HG02884 (cell line): ENCODE measurements around the gene BBS2.

Experiments
- ATAC-seq: cut with Tn5 transposase; IDR thresholded peaks from one replicate; pipeline ENCODE4 v1.9.1; 2021; ENCODE audit warnings: mild to moderate bottlenecking, moderate library complexity; ENCODE audit not compliant: unreplicated experiment

BBS2 gene

DNA sequence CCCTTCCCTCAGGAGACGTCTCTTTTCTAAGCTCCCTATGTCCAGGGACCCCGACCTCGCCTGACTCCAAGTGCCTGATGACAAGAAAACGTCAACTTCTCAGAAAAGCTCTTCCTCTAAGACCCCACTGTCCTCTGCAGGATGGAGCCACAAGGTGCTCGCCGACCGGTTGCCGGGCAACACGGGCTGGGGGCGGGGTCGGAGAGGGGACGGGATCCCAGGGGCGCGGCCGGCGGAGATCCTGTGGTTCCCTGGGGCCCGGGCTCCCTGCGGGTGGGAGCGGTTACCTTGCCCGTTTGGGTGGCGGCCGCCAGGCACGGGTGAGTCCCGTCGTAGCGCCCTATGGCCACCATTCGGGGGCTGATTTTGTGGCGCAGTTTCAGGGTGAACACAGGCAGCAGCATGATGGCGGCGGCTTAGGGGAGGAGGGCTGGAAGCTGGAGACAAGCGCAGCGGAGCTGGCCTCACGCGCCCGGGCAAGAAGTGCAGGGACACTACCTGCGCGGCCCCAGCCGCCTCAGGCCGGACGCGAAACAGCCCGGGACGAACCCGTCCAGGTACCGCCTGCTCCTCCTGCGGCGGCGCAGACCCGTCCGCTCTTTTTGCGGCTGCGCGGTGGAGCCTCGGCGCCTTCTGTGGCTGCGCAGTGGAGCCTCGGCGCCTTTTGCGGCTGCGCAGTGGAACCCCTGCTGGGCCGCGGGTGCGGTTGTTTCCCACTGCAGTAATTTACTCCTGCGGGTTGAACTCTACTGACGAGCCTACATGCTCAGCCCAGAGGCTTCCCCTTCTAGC is at the start of gene BBS2:
BBS2 (minus strand) TSS at position 566 of the 792 bp plus-strand sequence; CDS start at position 404, 162 bp downstream.
- ATAC-seq: peak; percentile 80

DNA sequence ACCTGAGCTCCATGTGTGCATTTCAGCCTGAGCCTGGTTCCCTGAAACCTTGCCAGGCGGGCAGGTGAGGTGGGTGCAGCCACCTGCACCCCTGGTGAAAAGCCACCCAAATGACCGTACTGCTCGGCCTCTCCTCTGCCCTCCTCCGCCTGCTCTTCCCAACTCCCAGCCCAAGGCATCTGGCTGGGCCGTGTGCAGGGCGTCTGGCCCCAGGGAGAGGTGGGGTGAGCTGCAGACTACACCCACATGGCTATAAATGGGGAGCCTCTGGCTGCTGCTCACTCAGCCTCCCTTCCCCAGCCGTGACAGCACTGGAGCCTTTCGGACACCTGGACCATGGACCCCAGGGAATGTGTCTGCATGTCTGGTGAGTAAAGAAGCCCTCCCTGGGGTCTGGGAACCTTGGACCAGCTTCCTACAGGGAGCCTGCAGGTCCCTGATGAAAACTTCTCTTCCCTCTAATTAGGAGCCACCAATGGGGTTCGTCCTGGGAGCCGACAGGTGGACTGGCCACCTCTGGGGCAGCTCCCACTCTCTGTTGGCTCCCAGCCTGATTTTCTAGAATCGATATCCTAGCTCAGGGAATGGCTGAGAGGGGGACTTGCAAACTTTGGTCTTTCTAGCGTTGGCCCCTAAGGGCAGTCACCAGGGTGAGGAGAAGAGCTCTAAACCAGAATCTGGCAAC is 45.1 kb upstream of the BBS2 start, which contains the start of gene MT4:
MT4 (plus strand) TSS at position 281 of the 685 bp plus-strand sequence; CDS start at position 337, 56 bp downstream.
- ATAC-seq: no peak

DNA sequence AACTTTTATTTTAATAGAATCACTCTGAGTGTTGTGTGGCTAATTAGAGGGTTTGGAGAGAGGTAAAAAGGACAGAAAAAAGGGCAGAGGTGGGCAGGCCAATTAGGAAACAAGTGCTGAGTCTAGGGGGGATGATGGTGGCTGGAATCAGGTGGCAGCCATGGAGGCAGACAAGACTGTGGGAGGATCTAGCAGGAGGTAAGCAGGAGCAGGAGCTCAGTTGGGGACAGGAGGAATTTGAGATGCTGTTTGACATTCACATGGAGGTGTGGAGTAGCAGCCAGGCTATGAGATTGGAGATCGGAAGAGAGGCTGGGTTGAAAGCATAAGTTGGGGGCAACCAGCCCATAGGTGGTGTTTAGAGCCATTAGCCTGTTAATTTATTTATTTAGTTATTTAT is 41.3 kb upstream of the BBS2 start:
- ATAC-seq: no peak

- no peak for ATAC-seq
Observed at GRCh38 chr16:56560447-56560846, 40.6 kb upstream of the BBS2 start.

GRCh38 chr16:56559109-56559508 is 39.3 kb upstream of the BBS2 start:
- ATAC-seq: no peak

- no peak for ATAC-seq
Observed at GRCh38 chr16:56558024-56558747, 38.4 kb upstream of the BBS2 start.

DNA sequence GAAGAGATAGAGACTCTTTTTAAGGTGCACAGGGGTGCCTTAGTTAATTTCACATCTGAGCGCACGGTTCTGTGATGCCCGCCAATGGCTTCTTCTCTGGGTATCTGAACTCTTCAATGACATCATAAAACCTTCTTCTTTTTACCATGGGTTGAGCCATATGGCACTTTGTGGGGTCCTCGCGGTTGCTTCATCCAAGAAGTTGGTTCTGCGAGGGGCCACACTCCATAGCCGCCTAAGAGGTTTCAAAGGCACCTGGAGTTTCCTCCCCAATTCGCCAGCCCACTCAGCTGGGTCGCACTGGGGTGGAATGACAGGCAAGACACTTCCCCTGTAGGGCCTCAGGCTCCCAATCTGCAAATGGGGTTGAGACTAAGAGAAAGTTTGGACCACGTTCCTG is 34.6 kb upstream of the BBS2 start:
- no peak for ATAC-seq

GRCh38 chr16:56551796-56552738 is 32.2 kb upstream of the BBS2 start:
- ATAC-seq: no peak

DNA sequence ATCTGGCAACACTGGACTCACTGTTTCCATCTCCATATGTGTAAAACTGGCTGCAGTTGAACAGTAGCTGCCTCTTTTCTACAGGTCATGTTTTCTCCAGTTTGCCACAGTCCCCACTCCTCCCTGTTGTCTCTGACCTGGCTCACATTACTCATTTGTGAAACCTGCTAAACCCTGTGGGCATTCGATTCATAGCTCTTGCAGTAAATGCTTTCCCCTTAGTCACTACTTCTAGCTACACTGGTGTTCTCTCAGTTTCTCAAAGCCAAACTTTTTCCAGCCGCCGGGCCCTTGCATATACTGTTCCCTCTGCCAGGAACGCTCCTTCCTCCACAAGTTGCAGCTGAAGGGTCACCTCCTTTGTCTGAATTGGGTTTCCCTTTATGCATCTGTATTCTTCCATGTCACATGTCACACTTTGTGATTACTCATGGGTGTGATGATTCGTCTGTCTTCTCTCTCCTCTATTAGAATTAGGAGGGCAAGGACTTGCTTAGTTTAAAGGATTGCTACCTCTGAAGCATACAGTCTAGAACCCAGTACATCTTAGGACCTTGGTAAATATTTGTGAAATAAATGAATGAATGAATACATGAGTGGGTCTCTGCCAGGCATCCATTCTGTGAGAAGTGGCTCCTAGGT is 30.0 kb upstream of the BBS2 start:
- no peak for ATAC-seq

- no peak for ATAC-seq
Observed at GRCh38 chr16:56549161-56549560, 29.3 kb upstream of the BBS2 start.

- no peak for ATAC-seq
Observed at GRCh38 chr16:56547949-56548567, 28.2 kb upstream of the BBS2 start.

DNA sequence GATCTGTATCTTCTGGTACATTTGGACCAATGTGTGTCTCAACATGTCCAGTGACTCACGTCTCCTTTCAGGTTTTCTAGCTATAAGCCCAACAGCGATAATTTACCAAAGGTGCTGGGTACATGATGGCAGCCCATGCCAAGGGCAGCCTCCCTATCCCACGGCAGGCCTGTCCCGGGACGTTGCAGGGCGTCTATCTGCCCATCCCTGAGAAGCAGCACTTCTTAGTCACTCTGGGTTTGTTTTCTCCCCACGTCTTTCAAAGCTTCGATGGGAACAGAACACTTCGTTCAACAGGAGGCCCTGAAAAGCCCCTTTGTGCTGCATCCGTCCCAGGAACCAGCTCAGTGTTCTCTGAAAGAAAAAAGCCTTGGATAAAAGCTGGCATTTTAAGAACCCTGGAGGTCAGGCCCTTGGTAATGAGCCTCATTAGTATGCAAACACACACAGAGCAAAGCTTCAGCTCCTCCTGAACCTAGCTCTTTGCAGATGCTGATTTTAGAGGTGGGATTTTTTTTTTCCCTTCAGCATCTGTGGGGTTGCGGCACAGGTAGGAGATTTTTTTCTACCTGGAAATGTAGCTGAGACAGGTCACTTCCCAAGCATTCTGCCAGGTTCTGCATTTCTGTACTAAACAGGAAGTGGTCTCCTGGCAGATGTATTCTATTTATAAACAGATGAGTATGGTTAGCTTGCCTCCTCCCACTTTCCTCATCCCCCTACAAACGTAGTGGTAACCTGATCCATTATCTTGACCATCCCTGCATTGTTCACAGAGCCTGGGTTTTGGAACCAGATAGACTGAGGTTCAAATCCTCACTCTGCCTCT is 27.5 kb upstream of the BBS2 start:
- ATAC-seq: no peak

- ATAC-seq: no peak
Observed at GRCh38 chr16:56542039-56542438, 22.2 kb upstream of the BBS2 start.

DNA sequence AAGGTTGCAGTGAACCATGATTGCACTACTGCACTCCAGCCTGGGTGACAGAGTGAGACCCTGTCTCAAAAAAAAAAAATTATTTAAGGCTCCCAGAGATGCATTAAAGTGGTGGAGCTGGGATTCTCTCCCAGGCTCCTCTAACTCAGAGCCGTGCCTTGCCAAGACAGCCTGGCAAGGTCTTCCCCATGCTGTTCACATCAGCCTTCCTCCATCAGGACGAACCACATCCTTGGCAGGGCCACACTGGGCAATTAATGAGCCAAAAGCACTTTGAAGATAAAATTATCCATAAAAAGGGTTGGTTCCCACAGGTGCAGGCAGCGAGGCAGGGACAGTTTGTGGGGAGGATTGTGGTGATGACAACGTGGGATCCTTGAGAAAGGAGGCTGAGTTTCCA is 19.8 kb upstream of the BBS2 start:
- ATAC-seq: no peak

- ATAC-seq: no peak
Observed at GRCh38 chr16:56538331-56538730, 18.5 kb upstream of the BBS2 start.

GRCh38 chr16:56534847-56535383 is 15.1 kb upstream of the BBS2 start:
- ATAC-seq: no peak

DNA sequence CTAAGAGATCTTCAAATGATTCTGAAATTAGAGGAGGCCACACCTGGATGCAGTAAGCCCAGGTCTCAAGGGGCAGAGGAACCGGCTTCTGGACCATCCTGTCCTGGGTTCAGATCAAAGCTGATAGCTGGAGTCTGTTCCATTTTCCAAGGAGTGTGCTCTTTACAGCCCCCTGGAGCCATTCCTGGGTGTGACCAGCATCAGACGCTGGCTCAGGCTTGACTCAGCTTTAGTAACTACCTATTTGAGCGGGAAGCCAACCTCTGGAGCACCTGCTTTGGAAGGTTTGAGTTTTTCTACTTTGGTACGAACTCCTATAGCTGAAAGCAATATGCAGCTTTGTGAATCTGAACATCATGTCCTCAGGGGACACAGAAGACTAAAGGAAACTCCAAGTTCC is 12.9 kb upstream of the BBS2 start:
- ATAC-seq: no peak

DNA sequence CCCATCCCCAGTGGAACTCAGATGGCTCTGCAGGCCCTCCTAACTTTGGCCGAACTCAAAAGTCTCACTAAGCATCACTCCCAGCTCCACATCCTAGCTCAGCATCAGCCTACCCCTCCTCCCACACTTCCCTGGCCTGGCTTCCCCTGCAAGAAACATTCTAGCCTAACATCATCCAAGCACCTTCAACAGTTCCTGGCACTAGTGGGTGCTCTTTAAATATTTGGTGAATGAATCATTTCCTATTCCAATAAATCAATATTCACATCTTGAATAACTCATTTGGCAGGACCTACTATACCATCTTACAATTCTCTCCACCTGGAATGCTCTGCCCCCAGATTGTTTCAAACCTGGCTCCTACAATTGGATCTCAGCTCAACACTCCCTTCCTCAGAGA is 11.0 kb upstream of the BBS2 start:
- no peak for ATAC-seq
